Neural progenitor cell (in vitro differentiated cells): ENCODE results near the gene LMCD1. TPM values are rescaled to one million over a fixed set of nuclear protein-coding genes. Genes with fewer than 3 reads are reported as not detected.

Experiments
- DNase-seq: peaks from one replicate; pipeline ENCODE4 v3.0.0-alpha.2; 2016; ENCODE audit warnings: low spot score
- H2AFZ ChIP-seq: fragments of 200-600 bp; sonication (generic); replicated peaks from 2 replicates; pipeline ENCODE4 v1.6.1; 2016; ENCODE audit warnings: antibody characterized with exemption
- H3F3A ChIP-seq: fragments of 200-600 bp; sonication (generic); 2 replicates; pipeline ENCODE4 v1.6.1; 2016; ENCODE audit warnings: antibody characterized with exemption, low read depth
- H3K27ac ChIP-seq: fragments of 200-600 bp; sonication (generic); 2 replicates; pipeline ENCODE4 v1.5.1; 2016; ENCODE audit warnings: mild to moderate bottlenecking
- H3K27me3 ChIP-seq: fragments of 200-600 bp; sonication (generic); 2 replicates; pipeline ENCODE4 v1.6.1; 2016; ENCODE audit warnings: mild to moderate bottlenecking, moderate library complexity
- H3K36me3 ChIP-seq: fragments of 200-600 bp; sonication (generic); 2 replicates; pipeline ENCODE4 v1.5.1; 2016
- H3K4me1 ChIP-seq: fragments of 200-600 bp; sonication (generic); 2 replicates; pipeline ENCODE4 v1.6.1; 2016; ENCODE audit warnings: mixed run types
- H3K4me2 ChIP-seq: fragments of 200-600 bp; sonication (generic); 2 replicates; pipeline ENCODE4 v1.6.1; 2016
- H3K4me3 ChIP-seq: fragments of 200-600 bp; sonication (generic); 2 replicates; pipeline ENCODE4 v1.5.1; 2016
- H3K79me2 ChIP-seq: fragments of 200-600 bp; sonication (generic); 2 replicates; pipeline ENCODE4 v1.6.1; 2016; ENCODE audit warnings: low read depth
- H3K9ac ChIP-seq: fragments of 200-600 bp; sonication (generic); 2 replicates; pipeline ENCODE4 v1.6.1; 2016
- H3K9me3 ChIP-seq: fragments of 200-600 bp; sonication (generic); 2 replicates; pipeline ENCODE4 v1.5.1; 2016; ENCODE audit warnings: low read depth
- H4K20me1 ChIP-seq: fragments of 200-600 bp; sonication (generic); 2 replicates; pipeline ENCODE4 v1.6.1; 2016; ENCODE audit warnings: low read depth
- H3K27ac Mint-ChIP-seq: 3 replicates; pipeline ENCODE4 v1.8.0; 2021; ENCODE audit warnings: mixed read lengths
- H3K27me3 Mint-ChIP-seq: 2 replicates; pipeline ENCODE4 v1.8.0; 2022; ENCODE audit warnings: low read depth, mild to moderate bottlenecking, inconsistent platforms, moderate library complexity, mixed read lengths; ENCODE audit not compliant: insufficient read depth
- H3K36me3 Mint-ChIP-seq: 3 replicates; pipeline ENCODE4 v1.8.0; 2021; ENCODE audit warnings: mixed read lengths
- H3K4me1 Mint-ChIP-seq: 3 replicates; pipeline ENCODE4 v1.8.0; 2021; ENCODE audit warnings: mixed read lengths
- H3K4me3 Mint-ChIP-seq: 3 replicates; pipeline ENCODE4 v1.8.0; 2021; ENCODE audit warnings: mild to moderate bottlenecking, moderate library complexity, mixed read lengths
- H3K9me3 Mint-ChIP-seq: 3 replicates; pipeline ENCODE4 v1.8.0; 2020; ENCODE audit warnings: mixed read lengths
- CTCF ChIP-seq: fragments of 200-600 bp; sonication (generic); IDR thresholded peaks from 2 replicates; pipeline ENCODE4 v1.5.1; 2017; ENCODE audit warnings: antibody characterized with exemption, mild to moderate bottlenecking
- EZH2 ChIP-seq: fragments of 200-600 bp; sonication (generic); IDR thresholded peaks from 2 replicates; pipeline ENCODE4 v1.6.1; 2017; ENCODE audit warnings: antibody characterized with exemption, mild to moderate bottlenecking, moderate library complexity
- EZH2phosphoT487 ChIP-seq: fragments of 200-600 bp; sonication (generic); IDR thresholded peaks from 2 replicates; pipeline ENCODE4 v1.6.1; 2017; ENCODE audit warnings: antibody characterized with exemption
- total RNA-seq: library from RNA; depleted of rRNA; stranded (reverse); fragments of >200 nt; gene quantifications from 2 replicates; pipeline ENCODE4 v1.2.3, GENCODE V29; 2015; ENCODE audit warnings: low replicate concordance

The LMCD1 gene
- total RNA-seq, 1 donor from 2014 or later: not detected

GRCh38 chr3:8538223-8538622 is 36.6 kb downstream of the LMCD1 start:
- peaks cover 9% of the 10 kb centered on the region for H3K27me3 Mint-ChIP-seq
- Histone ChIP-seq H4K20me1 (no peaks in the 10 kb centered on the region), H3K27ac (no peak overlapping the region), H2AFZ (no peak overlapping the region), H3K9ac (no peak overlapping the region), H3K4me1 (no peaks in the 10 kb centered on the region), H3F3A (no peaks in the 10 kb centered on the region), H3K4me3 (no peak overlapping the region), H3K27me3 (no peaks in the 10 kb centered on the region), H3K36me3 (no peaks in the 10 kb centered on the region), H3K79me2 (no peaks in the 10 kb centered on the region), H3K9me3 (no peaks in the 10 kb centered on the region), H3K4me2 (no peak overlapping the region)
- no peak for DNase-seq
- no peak for TF ChIP-seq EZH2phosphoT487
- TF ChIP-seq CTCF: no peak
- H3K9me3 Mint-ChIP-seq: no peaks in the 10 kb centered on the region
- no peak overlapping the region for H3K27ac Mint-ChIP-seq
- peaks cover 19% of the 10 kb centered on the region for H3K36me3 Mint-ChIP-seq
- no peak overlapping the region for H3K4me3 Mint-ChIP-seq
- peaks cover 39% of the 10 kb centered on the region for H3K4me1 Mint-ChIP-seq

GRCh38 chr3:8538913-8539312 is 37.3 kb downstream of the LMCD1 start:
- Histone ChIP-seq H4K20me1 (no peaks in the 10 kb centered on the region), H3K27ac (no peak overlapping the region), H3K4me3 (no peak overlapping the region), H3K4me1 (no peaks in the 10 kb centered on the region), H3K36me3 (no peaks in the 10 kb centered on the region), H3K4me2 (no peak overlapping the region), H3K27me3 (no peaks in the 10 kb centered on the region), H3K79me2 (no peaks in the 10 kb centered on the region), H3K9ac (no peak overlapping the region), H3F3A (no peaks in the 10 kb centered on the region), H2AFZ (no peak overlapping the region), H3K9me3 (no peaks in the 10 kb centered on the region)
- no peak for DNase-seq
- H3K36me3 Mint-ChIP-seq: peaks cover 18% of the 10 kb centered on the region
- no peak overlapping the region for H3K4me3 Mint-ChIP-seq
- peaks cover 38% of the 10 kb centered on the region for H3K4me1 Mint-ChIP-seq
- no peaks in the 10 kb centered on the region for H3K9me3 Mint-ChIP-seq
- peak overlapping the region; percentile 22 for H3K27ac Mint-ChIP-seq
- TF ChIP-seq EZH2phosphoT487 (no peak), EZH2 (no peak), CTCF (no peak)
- peaks cover 11% of the 10 kb centered on the region for H3K27me3 Mint-ChIP-seq

DNA sequence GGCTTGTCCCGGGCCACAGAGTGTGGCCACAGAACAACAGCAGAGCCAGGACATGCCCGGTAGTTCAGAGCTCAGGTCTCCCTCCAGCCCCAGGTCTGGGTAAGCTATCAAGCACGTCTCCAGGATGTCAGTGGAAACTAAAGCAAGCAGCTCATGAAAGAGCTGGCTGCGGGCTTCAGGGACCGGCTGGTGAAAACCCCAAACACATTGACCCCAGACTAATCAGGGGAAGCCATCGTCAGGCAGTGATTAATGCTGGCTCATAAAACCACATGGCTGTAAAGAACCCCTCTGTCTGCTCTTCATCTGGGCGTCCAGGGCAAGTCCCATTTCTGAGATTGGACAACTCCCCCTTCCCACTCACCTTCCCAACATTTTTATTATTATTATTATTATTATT is 37.8 kb downstream of the LMCD1 start:
- no peaks in the 10 kb centered on the region for H3K4me1 ChIP-seq
- no peak overlapping the region for H3K27ac ChIP-seq
- no peaks in the 10 kb centered on the region for H3K9me3 ChIP-seq
- no peak for DNase-seq
- Mint-ChIP-seq H3K4me3 (no peak overlapping the region), H3K9me3 (no peaks in the 10 kb centered on the region), H3K27me3 (peaks cover 11% of the 10 kb centered on the region), H3K36me3 (peaks cover 14% of the 10 kb centered on the region), H3K27ac (no peak overlapping the region), H3K4me1 (peaks cover 33% of the 10 kb centered on the region)
- no peak overlapping the region for H2AFZ ChIP-seq
- H4K20me1 ChIP-seq: no peaks in the 10 kb centered on the region
- no peaks in the 10 kb centered on the region for H3K79me2 ChIP-seq
- H3K27me3 ChIP-seq: no peaks in the 10 kb centered on the region
- H3F3A ChIP-seq: no peaks in the 10 kb centered on the region
- H3K9ac ChIP-seq: no peak overlapping the region
- H3K36me3 ChIP-seq: no peaks in the 10 kb centered on the region
- TF ChIP-seq CTCF: no peak
- TF ChIP-seq EZH2phosphoT487: no peak
- TF ChIP-seq EZH2: no peak
- H3K4me2 ChIP-seq: no peak overlapping the region
- no peak overlapping the region for H3K4me3 ChIP-seq
